Right lobe of liver (tissue), 6 donors: ENCODE measurements around the gene KCNA5. TPM values are rescaled to one million over a fixed set of nuclear protein-coding genes. Genes with fewer than 3 reads are reported as not detected.

Experiments
- ATAC-seq, 4 donors: fragments of 200-7000 bp; cut with Tn5 transposase; one replicate each; pipeline ENCODE4 v1.9.1; 2020; ENCODE audit warnings: mild to moderate bottlenecking in 4 of 4, moderate library complexity in 4 of 4
- DNase-seq, 3 donors: peaks; one replicate each; pipeline ENCODE4 v3.0.0-alpha.2; 2020
- H3K27ac ChIP-seq, 3 donors: fragments of 200-600 bp; one replicate each; pipeline ENCODE4 v1.8.0; 2022
- H3K27me3 ChIP-seq, 2 donors: fragments of 200-600 bp; one replicate each; pipeline ENCODE4 v1.8.0; 2022
- H3K36me3 ChIP-seq, 4 donors: fragments of 200-600 bp; sonication (generic) in 1 of 4; one replicate each; pipeline versions ENCODE4 v1.5.1 to v1.8.0; 2017 to 2022; ENCODE audit warnings: control low read depth in 1 of 4
- H3K4me1 ChIP-seq, 4 donors: fragments of 200-600 bp; sonication (generic) in 1 of 4; one replicate each; pipeline versions ENCODE4 v1.5.1 to v1.8.0; 2017 to 2022; ENCODE audit warnings: control low read depth in 1 of 4
- H3K4me3 ChIP-seq, 3 donors: fragments of 200-600 bp; one replicate each; pipeline ENCODE4 v1.8.0; 2022
- H3K9me3 ChIP-seq, 4 donors: fragments of 200-600 bp; sonication (generic) in 1 of 4; one replicate each; pipeline versions ENCODE4 v1.5.1 to v1.8.0; 2017 to 2022; ENCODE audit warnings: control low read depth in 1 of 4
- POLR2A ChIP-seq: fragments of 450-650 bp; IDR thresholded peaks from one replicate; pipeline ENCODE4 v1.6.1; 2017; ENCODE audit warnings: antibody characterized with exemption, mild to moderate bottlenecking
- WGBS: methylation state at CpG from one replicate; pipeline ENCODE4 v1.1.6; 2018; ENCODE audit warnings: low coverage, low lambda C conversion rate; ENCODE audit not compliant: insufficient coverage; ENCODE audit errors: missing lambda C conversion rate; 5-methylcytosine and 5-hydroxymethylcytosine counted together
- intact Hi-C, 2 donors: fragments of 100-400 bp; cut with DNase I; formaldehyde crosslinking; loops; one replicate each; pipeline versions ENCODE4 v1.11.2 to v1.14.1; 2022
- total RNA-seq, 6 experiments: library from RNA; depleted of rRNA in 2 of 6; stranded (reverse); fragments of >200 nt in 2 of 6; fragmentation: NEBNext Ultra II Directional in 3 of 6; extraction: Animal tissue kit (Norgen Biotek cat#: 25700) in 3 of 6; gene quantifications; one replicate each; pipeline versions ENCODE4 v1.1.0 to v1.2.4, GENCODE V29; 2016 to 2023
- TF ChIP-seq, protein P1 (sequence below), 4 donors: fragments of 200-600 bp in 3 of 4; fragments of 450-650 bp in 1 of 4; IDR thresholded peaks; one replicate each; pipeline versions ENCODE4 v1.5.1 to v1.8.0; 2016 to 2022; ENCODE audit warnings: antibody characterized with exemption in 4 of 4, mild to moderate bottlenecking in 2 of 4
- donor health status: DM: no; HTN: yes; CAD: no.
- donor health status: DM: no; HTN: no; CAD: no.
- donor health status: DM: no; HTN: no; CAD: no.
- donor health status: DM: no; HTN: yes; CAD: no.
- donor health status: DM: no; HTN: yes; CAD: no.

The KCNA5 gene
- total RNA-seq, 6 experiments from 2014 or later = 0.09 to 0.25 TPM; not detected in 4

DNA sequence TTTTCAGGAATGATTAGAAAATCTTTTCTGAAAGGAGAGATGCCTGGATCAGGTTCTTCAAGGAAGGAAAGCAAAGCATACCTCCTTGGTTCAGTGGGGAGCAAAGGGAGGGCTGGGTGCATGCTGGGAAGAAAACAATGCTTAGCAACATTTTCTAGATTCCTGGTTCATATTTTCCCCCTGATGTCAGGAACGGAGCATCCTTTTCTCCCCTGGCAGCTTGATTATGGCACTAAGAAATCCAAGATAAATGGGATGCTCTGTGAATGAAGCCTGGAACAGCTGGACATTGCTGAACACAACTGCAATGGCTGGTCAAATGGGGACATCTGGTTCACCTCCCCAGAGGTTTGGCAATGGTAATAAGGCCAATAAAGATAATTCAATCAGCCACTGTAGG, 50.9 kb downstream of the KCNA5 start:
- no peak for ATAC-seq
- H3K27me3 ChIP-seq = no peaks in the 10 kb centered on the region
- DNase-seq = no peak
- TF ChIP-seq, protein P1, sequence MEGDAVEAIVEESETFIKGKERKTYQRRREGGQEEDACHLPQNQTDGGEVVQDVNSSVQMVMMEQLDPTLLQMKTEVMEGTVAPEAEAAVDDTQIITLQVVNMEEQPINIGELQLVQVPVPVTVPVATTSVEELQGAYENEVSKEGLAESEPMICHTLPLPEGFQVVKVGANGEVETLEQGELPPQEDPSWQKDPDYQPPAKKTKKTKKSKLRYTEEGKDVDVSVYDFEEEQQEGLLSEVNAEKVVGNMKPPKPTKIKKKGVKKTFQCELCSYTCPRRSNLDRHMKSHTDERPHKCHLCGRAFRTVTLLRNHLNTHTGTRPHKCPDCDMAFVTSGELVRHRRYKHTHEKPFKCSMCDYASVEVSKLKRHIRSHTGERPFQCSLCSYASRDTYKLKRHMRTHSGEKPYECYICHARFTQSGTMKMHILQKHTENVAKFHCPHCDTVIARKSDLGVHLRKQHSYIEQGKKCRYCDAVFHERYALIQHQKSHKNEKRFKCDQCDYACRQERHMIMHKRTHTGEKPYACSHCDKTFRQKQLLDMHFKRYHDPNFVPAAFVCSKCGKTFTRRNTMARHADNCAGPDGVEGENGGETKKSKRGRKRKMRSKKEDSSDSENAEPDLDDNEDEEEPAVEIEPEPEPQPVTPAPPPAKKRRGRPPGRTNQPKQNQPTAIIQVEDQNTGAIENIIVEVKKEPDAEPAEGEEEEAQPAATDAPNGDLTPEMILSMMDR (IDR thresholded peaks at IDR 0.05) = no peak
- TF ChIP-seq POLR2A = no peak
- H3K4me1 ChIP-seq = no peaks in the 10 kb centered on the region
- no peaks in the 10 kb centered on the region for H3K36me3 ChIP-seq
- no peak overlapping the region for H3K27ac ChIP-seq
- intact Hi-C loops = no loop called here
- 47% methylated on average over 1 of the region's 1 CpG for WGBS
- H3K4me3 ChIP-seq = no peak overlapping the region
- H3K9me3 ChIP-seq = no peaks in the 10 kb centered on the region

DNA sequence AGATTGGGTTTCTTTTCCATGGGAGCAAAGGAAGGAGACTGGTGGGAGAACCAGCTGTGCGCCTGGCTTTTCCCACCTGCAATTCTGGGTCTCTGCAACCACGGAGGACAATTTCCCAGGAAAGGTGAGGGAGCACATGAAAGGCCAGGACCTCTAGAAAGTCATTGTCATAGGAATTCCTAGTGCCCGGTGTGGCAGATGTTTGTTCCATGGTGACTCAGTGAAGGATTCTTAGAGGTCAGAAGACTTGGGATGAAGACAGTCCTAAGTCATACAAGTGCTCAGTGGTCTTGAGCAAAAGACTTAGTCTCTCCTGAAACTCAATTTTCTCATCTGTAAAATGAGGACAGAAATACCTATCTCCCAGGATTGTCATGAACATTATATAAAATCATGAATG, 51.3 kb downstream of the KCNA5 start:
- H3K4me3 ChIP-seq = no peak overlapping the region
- DNase-seq = no peak
- no peaks in the 10 kb centered on the region for H3K9me3 ChIP-seq
- H3K27ac ChIP-seq = no peak overlapping the region
- H3K27me3 ChIP-seq = no peaks in the 10 kb centered on the region
- no peak for ATAC-seq
- WGBS = 56% methylated on average over 3 of the region's 3 CpGs
- H3K36me3 ChIP-seq = no peaks in the 10 kb centered on the region
- TF ChIP-seq POLR2A = no peak
- TF ChIP-seq, protein P1 (IDR thresholded peaks at IDR 0.05) = no peak
- no peaks in the 10 kb centered on the region for H3K4me1 ChIP-seq
- intact Hi-C loops = no loop called here

Other genes starting within 250 kb of the KCNA5 start
- gene KCNA1, start 134.0 kb upstream of the KCNA5 start, total RNA-seq = not detected